BLaER1 treated with 17β-estradiol and CSF1 and Interleukin-3, amounts not matched to agents 10 nM and 100 nM (cell line): ENCODE measurements around the gene SRD5A1.
A peak's percentile ranks its signal among the peaks of the same experiment; 100 is the strongest.
"Not testable (repeated sequence)": the region's sequence is repeated elsewhere in the genome, so short reads cannot be mapped to it uniquely, and the experiment has no call there.

Experiments
- H3K27ac ChIP-seq, 11 experiments: shearing (Covaris generic); formaldehyde crosslinking; 2 replicates each; pipeline ENCODE4 v1.8.1; 2022
- H3K27me3 ChIP-seq, 11 experiments: shearing (Covaris generic); formaldehyde crosslinking; 2 replicates each; pipeline ENCODE4 v1.8.1; 2022
- H3K36me3 ChIP-seq, 11 experiments: shearing (Covaris generic); formaldehyde crosslinking; 2 replicates each; pipeline ENCODE4 v1.8.1; 2022
- H3K4me1 ChIP-seq, 10 experiments: shearing (Covaris generic); formaldehyde crosslinking; 2 replicates each; pipeline ENCODE4 v1.8.1; 2022
- H3K4me2 ChIP-seq, 11 experiments: shearing (Covaris generic); formaldehyde crosslinking; 2 replicates each; pipeline ENCODE4 v1.8.1; 2022
- H3K4me3 ChIP-seq, 10 experiments: shearing (Covaris generic); formaldehyde crosslinking; 2 replicates each; pipeline ENCODE4 v1.8.1; 2022
- H3K9ac ChIP-seq, 11 experiments: shearing (Covaris generic); formaldehyde crosslinking; 2 replicates each; pipeline ENCODE4 v1.8.1; 2022
- H3K9me3 ChIP-seq, 11 experiments: shearing (Covaris generic); formaldehyde crosslinking; replicated peaks in 1 of 11; 2 replicates each; pipeline ENCODE4 v1.8.1; 2022
- H4K20me1 ChIP-seq, 11 experiments: shearing (Covaris generic); formaldehyde crosslinking; 2 replicates each; pipeline ENCODE4 v1.8.1; 2022
- Cebpa-rat ChIP-seq, 11 experiments: shearing (Covaris generic); IDR thresholded peaks; 2 replicates each; pipeline ENCODE4 v1.8.1; 2022

Gene SRD5A1

DNA sequence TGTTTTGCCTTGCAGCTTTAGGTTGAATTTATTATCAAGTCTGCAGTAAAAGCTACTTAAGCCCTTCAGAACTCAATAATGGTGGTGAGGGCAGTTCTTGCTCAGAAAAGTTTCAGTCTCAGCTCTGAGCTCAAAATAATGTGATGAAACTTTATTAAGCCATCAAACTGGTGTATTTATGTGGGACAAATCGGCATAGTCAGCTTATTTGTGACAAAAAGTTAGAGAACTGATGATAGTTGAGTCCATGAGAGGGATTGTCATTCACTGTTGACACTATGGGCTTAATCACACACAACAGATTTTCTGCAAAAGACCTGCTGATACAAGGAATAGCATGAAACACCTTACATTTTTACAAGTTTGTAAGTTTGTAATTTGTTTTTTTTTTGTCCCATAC lies 9.4 kb downstream of the SRD5A1 start:
- no peaks in the 10 kb centered on the region for H3K27me3 ChIP-seq
- TF ChIP-seq Cebpa-rat (IDR thresholded peaks at IDR 0.05), result no peak
- H3K9ac ChIP-seq, result 0 out of 22 replicates have a peak overlapping the region, but pooled peaks of 1 of the 11 experiments have one; percentile 7
- H3K4me2 ChIP-seq, result no peak overlapping the region
- peaks cover 0 to 25% (median 5%) of the 10 kb centered on the region in 11 experiments; a peak in 12 of 22 replicates for H3K9me3 ChIP-seq
- H3K4me3 ChIP-seq, result no peak overlapping the region
- H3K36me3 ChIP-seq, result peaks cover 0 to 49% (median 15%) of the 10 kb centered on the region in 11 experiments; a peak in 13 of 22 replicates
- no peaks in the 10 kb centered on the region for H3K4me1 ChIP-seq
- no peak overlapping the region for H3K27ac ChIP-seq
- peaks cover 0 to 10% (median 0%) of the 10 kb centered on the region in 11 experiments; a peak in 5 of 22 replicates for H4K20me1 ChIP-seq

DNA sequence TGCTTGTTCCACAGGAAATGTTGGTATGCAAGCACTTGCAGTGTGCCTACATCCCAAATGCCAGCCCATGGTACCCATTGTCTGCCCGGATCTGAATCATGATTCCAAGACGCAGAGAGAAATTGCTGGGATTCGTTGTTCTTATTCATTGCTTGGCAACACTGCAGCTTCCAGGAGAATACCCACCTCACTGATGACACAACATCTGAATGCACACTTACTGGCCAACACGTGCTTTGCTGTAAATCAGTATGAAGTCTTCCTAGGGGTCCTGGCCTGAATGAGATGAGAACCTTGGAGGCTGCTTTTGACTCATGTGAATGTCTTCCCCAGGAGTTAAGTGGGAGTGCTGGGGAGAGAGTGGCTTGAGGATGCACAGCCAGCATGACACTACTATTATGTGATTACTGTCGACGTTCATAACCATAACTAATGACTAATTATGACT lies 11.6 kb downstream of the SRD5A1 start:
- no peak for TF ChIP-seq Cebpa-rat (IDR thresholded peaks at IDR 0.05)
- Histone ChIP-seq H3K36me3 (peaks cover 9 to 58% (median 24%) of the 10 kb centered on the region in 11 experiments; a peak in 18 of 22 replicates), H4K20me1 (peaks cover 0 to 10% (median 0%) of the 10 kb centered on the region in 11 experiments; a peak in 4 of 22 replicates), H3K9ac (no peak overlapping the region), H3K27me3 (no peaks in the 10 kb centered on the region), H3K4me1 (peaks cover 0 to 9% (median 6%) of the 10 kb centered on the region in 10 experiments; a peak in 13 of 20 replicates), H3K4me2 (no peak overlapping the region), H3K27ac (no peak overlapping the region; a peak in 1 of 22 replicates), H3K4me3 (no peak overlapping the region), H3K9me3 (peaks cover 17 to 39% (median 22%) of the 10 kb centered on the region in 11 experiments)

DNA sequence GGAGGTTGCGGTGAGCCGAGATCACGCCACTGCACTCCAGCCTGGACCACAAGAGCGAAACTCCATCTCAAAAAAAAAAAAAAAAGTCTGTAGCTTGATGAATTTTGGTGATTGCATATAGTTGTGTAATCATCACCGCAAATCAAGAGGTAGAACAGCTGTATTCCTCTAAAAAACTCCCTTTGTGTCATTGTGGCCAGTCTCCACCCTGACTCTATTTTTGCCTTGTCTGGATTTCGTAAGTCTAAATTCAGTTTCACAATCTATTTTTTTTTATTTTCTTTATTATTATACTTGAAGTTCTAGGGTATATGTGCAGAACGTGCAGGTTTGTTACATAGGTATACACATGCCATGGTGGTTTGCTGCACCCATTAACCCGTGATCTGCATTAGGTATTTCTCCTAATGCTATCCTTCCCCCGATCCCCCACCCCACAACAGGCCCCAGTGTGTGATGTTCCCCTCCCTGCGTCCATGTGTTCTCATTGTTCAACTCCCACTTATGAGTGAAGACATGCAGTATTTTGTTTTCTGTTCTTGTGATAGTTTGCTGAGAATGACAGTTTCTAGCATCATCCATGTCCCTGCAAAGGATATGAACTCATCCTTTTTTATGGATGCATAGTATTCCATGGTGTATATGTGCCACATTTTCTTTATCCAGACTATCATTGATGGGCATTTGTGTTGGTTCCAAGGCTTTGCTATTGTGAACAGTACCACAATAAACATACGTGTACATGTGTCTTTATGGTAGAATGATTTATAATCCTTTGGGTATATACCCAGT lies 12.5 kb downstream of the SRD5A1 start:
- Histone ChIP-seq H3K36me3 (peaks cover 9 to 55% (median 24%) of the 10 kb centered on the region in 11 experiments; a peak in 18 of 22 replicates), H3K9me3 (peaks cover 21 to 44% (median 26%) of the 10 kb centered on the region in 11 experiments)
- not testable (repeated sequence) for H3K4me2 ChIP-seq, H3K27ac ChIP-seq, H3K9ac ChIP-seq, H3K27me3 ChIP-seq, H3K4me3 ChIP-seq, H3K4me1 ChIP-seq, H4K20me1 ChIP-seq
- TF ChIP-seq Cebpa-rat (IDR thresholded peaks at IDR 0.05), result 0 out of 22 replicates have a peak, but pooled peaks of 1 of the 11 experiments have one; percentile 15

DNA sequence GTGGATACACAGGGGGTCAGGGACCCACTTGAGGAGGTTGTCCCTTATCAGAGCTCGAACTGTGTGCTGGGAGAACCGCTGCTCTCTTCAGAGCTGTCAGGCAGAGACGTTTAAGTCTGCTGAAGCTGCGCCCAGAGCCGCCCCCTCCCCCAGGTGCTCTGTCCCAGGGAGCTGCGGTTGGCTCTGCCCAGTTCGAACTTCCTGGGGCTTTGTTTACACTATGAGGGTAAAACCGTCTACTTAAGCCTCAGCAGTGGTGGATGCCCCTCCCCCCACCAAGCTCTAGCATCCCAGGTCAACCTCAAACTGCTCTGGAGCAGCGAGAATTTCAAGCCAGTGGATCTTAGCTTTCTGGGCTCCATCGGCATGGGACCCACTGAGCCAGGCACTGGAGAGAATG lies 15.9 kb downstream of the SRD5A1 start:
- Histone ChIP-seq H3K4me1 (peaks cover 0 to 25% (median 19%) of the 10 kb centered on the region in 10 experiments; a peak in 17 of 20 replicates), H3K36me3 (peaks cover 9 to 63% (median 27%) of the 10 kb centered on the region in 11 experiments; a peak in 20 of 22 replicates), H3K4me2 (peak overlapping the region in 6 of 11 experiments; percentile 4 to 33 (median 26); a peak in 7 of 22 replicates), H3K27me3 (no peaks in the 10 kb centered on the region), H3K9ac (no peak overlapping the region), H3K4me3 (no peak overlapping the region), H4K20me1 (peaks cover 0 to 5% (median 0%) of the 10 kb centered on the region in 11 experiments; a peak in 1 of 22 replicates), H3K9me3 (peaks cover 21 to 44% (median 26%) of the 10 kb centered on the region in 11 experiments), H3K27ac (0 out of 22 replicates have a peak overlapping the region, but pooled peaks of 1 of the 11 experiments have one; percentile 8)
- TF ChIP-seq Cebpa-rat (IDR thresholded peaks at IDR 0.05), result no peak

DNA sequence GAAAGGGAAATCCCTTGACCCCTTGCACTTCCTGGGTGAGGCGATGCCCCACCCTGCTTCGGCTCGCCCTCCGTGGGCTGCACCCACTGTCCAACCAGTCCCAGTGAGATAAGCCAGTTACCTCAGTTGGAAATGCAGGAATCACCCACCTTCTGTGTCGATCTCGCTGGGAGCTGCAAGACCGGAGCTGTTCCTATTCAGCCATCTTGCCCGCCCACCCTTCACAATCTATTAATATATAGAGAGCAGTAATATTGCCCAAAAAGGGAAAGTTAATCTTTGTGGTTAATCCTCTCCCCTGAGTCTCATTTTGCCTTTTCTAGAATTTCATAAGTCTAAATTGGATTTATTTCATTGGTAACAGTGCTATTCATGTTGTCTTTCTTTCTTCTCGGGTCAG lies 16.4 kb downstream of the SRD5A1 start:
- Histone ChIP-seq H4K20me1 (peaks cover 0 to 5% (median 0%) of the 10 kb centered on the region in 11 experiments; a peak in 1 of 22 replicates), H3K9me3 (peaks cover 21 to 43% (median 26%) of the 10 kb centered on the region in 11 experiments), H3K4me3 (no peak overlapping the region), H3K36me3 (peaks cover 9 to 63% (median 28%) of the 10 kb centered on the region in 11 experiments; a peak in 21 of 22 replicates), H3K4me2 (peak overlapping the region in 5 of 11 experiments; percentile 4 to 33 (median 28); a peak in 6 of 22 replicates), H3K4me1 (peaks cover 0 to 25% (median 19%) of the 10 kb centered on the region in 10 experiments; a peak in 17 of 20 replicates), H3K9ac (no peak overlapping the region), H3K27ac (no peak overlapping the region), H3K27me3 (no peaks in the 10 kb centered on the region)
- TF ChIP-seq Cebpa-rat (IDR thresholded peaks at IDR 0.05), result no peak

DNA sequence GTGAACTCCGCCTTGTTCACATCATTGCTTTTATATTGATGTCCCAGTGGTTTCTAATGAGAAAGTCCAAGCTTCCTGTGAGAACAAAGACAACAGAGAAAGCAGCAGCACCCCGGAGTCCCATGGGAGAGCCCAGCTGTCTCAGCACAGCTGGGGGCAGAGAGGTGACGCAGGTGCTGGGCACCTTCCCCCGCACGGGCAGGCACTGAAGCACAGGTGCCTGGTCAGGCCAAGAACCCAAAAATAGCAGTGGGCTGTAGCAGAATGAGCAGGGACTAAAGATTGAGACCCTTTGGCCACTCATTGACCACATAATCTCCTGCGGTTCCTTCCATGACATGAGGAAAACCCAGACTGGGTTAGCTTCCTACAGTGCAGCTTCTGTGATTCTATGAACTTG lies 18.8 kb downstream of the SRD5A1 start:
- Histone ChIP-seq H3K4me1 (peaks cover 0 to 25% (median 19%) of the 10 kb centered on the region in 10 experiments; a peak in 17 of 20 replicates), H3K27me3 (no peaks in the 10 kb centered on the region), H3K27ac (no peak overlapping the region), H4K20me1 (peaks cover 0 to 5% (median 0%) of the 10 kb centered on the region in 11 experiments; a peak in 1 of 22 replicates), H3K9ac (no peak overlapping the region; a peak in 1 of 22 replicates), H3K9me3 (peaks cover 30 to 47% (median 41%) of the 10 kb centered on the region in 11 experiments), H3K4me2 (peak overlapping the region in 8 of 11 experiments; percentile 2 to 67 (median 56); a peak in 12 of 22 replicates), H3K36me3 (peaks cover 27 to 72% (median 37%) of the 10 kb centered on the region in 11 experiments), H3K4me3 (no peak overlapping the region)
- no peak for TF ChIP-seq Cebpa-rat (IDR thresholded peaks at IDR 0.05)

DNA sequence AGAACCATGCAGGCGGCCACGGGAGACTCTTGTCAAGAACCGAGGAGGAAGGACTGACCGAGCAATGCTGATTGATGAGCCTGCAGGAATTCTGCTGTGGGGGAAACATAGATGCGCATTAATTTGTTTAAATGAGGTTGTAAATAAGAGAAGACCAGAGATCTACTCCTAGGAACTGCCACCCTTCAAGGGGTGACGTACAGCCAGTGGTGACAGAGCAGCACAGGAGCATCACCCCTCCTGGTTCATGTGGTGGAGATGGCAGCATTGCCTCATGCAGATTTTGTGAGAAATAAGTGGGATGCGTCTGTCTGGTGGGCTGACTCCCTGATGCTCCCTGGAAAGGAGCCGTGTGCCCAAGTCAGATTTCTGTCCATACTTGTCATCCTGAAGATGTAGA lies 22.2 kb downstream of the SRD5A1 start:
- no peak for TF ChIP-seq Cebpa-rat (IDR thresholded peaks at IDR 0.05)
- no peaks in the 10 kb centered on the region for H3K27me3 ChIP-seq
- peaks cover 22 to 32% (median 27%) of the 10 kb centered on the region in 11 experiments for H3K9me3 ChIP-seq

DNA sequence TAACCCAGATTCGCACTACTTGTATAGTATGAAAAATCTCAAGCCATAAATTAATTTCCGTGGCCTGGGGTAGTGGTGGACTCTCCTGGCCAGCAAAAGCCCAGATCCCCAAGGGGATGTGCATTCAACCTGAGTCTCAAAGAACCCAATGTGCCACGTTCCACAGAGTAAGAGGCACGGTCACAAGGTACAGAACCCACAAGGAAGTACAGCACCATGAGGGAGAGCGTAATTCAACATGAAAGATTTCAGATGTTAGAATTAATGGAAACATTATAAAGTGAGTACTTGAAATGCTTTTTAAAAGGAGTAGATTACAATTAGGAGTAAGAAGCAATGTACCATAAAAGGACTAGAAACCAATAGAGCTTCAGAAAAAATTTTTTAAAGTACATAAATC lies 23.4 kb downstream of the SRD5A1 start:
- Histone ChIP-seq H3K4me1 (peaks cover 8 to 29% (median 23%) of the 10 kb centered on the region in 10 experiments; a peak in 19 of 20 replicates), H3K4me2 (no peak overlapping the region), H3K27ac (no peak overlapping the region), H3K9me3 (peaks cover 22 to 32% (median 27%) of the 10 kb centered on the region in 11 experiments), H3K27me3 (no peaks in the 10 kb centered on the region), H4K20me1 (peaks cover 0 to 5% (median 0%) of the 10 kb centered on the region in 11 experiments; a peak in 1 of 22 replicates), H3K9ac (no peak overlapping the region), H3K36me3 (peaks cover 28 to 96% (median 46%) of the 10 kb centered on the region in 11 experiments), H3K4me3 (no peak overlapping the region)
- no peak for TF ChIP-seq Cebpa-rat (IDR thresholded peaks at IDR 0.05)

More for the DNA sequence above, 22.2 kb downstream of the SRD5A1 start:
- Histone ChIP-seq H3K4me3 (no peak overlapping the region), H3K9ac (no peak overlapping the region), H3K27ac (no peak overlapping the region), H3K36me3 (peaks cover 28 to 85% (median 46%) of the 10 kb centered on the region in 11 experiments), H3K4me1 (peaks cover 7 to 26% (median 23%) of the 10 kb centered on the region in 10 experiments; a peak in 19 of 20 replicates), H4K20me1 (peaks cover 0 to 5% (median 0%) of the 10 kb centered on the region in 11 experiments; a peak in 1 of 22 replicates), H3K4me2 (no peak overlapping the region)
